B cell (primary cell): ENCODE results near the gene STPG1. TPM values are rescaled to one million over a fixed set of nuclear protein-coding genes. Genes with fewer than 3 reads are reported as not detected.

Experiments used
- ATAC-seq: fragments of 200-7000 bp; cut with Tn5 transposase; one replicate; pipeline ENCODE4 v1.10.0; 2021; ENCODE audit warnings: low read depth, mild to moderate bottlenecking, moderate number of reproducible peaks, moderate library complexity
- CTCF ChIA-PET: fragments of 350-600 bp; sonication (Branson Sonifier 250); formaldehyde crosslinking; loops from one replicate; lab custom pipeline; 2021; ENCODE audit warnings: antibody characterized with exemption, inconsistent platforms; lab: Charles Lee
- POLR2A ChIA-PET: fragments of 350-600 bp; sonication (Branson Sonifier 250); formaldehyde crosslinking; loops from one replicate; lab custom pipeline; 2021; ENCODE audit warnings: antibody characterized with exemption; lab: Charles Lee
- DNase-seq: peaks from one replicate; pipeline ENCODE4 v3.0.0; 2013
- H2AFZ ChIP-seq: 2 replicates; pipeline ENCODE4 v1.6.1; 2012; ENCODE audit warnings: mild to moderate bottlenecking, low read depth, low read length; ENCODE audit not compliant: insufficient read depth, poor library complexity, severe bottlenecking
- H3K27ac ChIP-seq, 2 donors: 1 replicate in 1 of 2; 2 replicates in 1 of 2; pipeline ENCODE4 v1.5.1; 2012 to 2013; ENCODE audit warnings: low read length in 2 of 2, mild to moderate bottlenecking in 2 of 2, moderate library complexity in 1 of 2
- H3K27me3 ChIP-seq, 4 experiments: fragments of 200-600 bp in 1 of 4; sonication (generic) in 1 of 4; replicated peaks in 1 of 4; 1 replicate in 2 of 4; 2 replicates in 2 of 4; pipeline versions ENCODE4 v1.6.1 to v1.7.0; 2013 to 2016; ENCODE audit warnings: low read length in 3 of 4, mild to moderate bottlenecking in 2 of 4, mixed read lengths in 1 of 4, moderate library complexity in 1 of 4; ENCODE audit not compliant: insufficient read depth in 4 of 4, control insufficient read depth in 3 of 4; ENCODE audit errors: control extremely low read depth in 1 of 4
- H3K36me3 ChIP-seq, 2 experiments: replicated peaks in 1 of 2; 1 replicate in 1 of 2; 2 replicates in 1 of 2; pipeline versions ENCODE4 v1.6.1 to v1.7.1; 2013; ENCODE audit warnings: low read length in 1 of 2; ENCODE audit not compliant: insufficient read depth in 2 of 2, control insufficient read depth in 1 of 2; ENCODE audit errors: control extremely low read depth in 1 of 2, extremely low read depth in 1 of 2
- H3K4me1 ChIP-seq, 2 donors: fragments of 200-600 bp in 1 of 2; sonication (generic) in 1 of 2; 1 replicate in 1 of 2; 2 replicates in 1 of 2; pipeline versions ENCODE4 v1.5.1 to v1.6.1; 2013 to 2017; ENCODE audit warnings: low read length in 2 of 2; ENCODE audit not compliant: control insufficient read depth in 2 of 2, insufficient read depth in 2 of 2
- H3K4me2 ChIP-seq: replicated peaks from 2 replicates; pipeline ENCODE3; 2012; ENCODE audit warnings: mild to moderate bottlenecking, low read depth, low read length; ENCODE audit not compliant: poor library complexity, severe bottlenecking
- H3K4me3 ChIP-seq, 5 experiments: fragments of 200-600 bp in 1 of 5; sonication (generic) in 1 of 5; 1 replicate in 3 of 5; 2 replicates in 2 of 5; pipeline versions ENCODE4 v1.5.1 to v1.7.0; 2011 to 2016; ENCODE audit warnings: low read length in 4 of 5, mild to moderate bottlenecking in 4 of 5, low read depth in 2 of 5, control low read depth in 1 of 5, moderate library complexity in 1 of 5; ENCODE audit not compliant: insufficient read depth in 1 of 5; ENCODE audit errors: control extremely low read depth in 1 of 5, extremely low read depth in 1 of 5
- H3K79me2 ChIP-seq: fragments of 200-600 bp; sonication (generic); one replicate; pipeline ENCODE4 v1.6.0; 2016; ENCODE audit warnings: low read length; ENCODE audit not compliant: control insufficient read depth, insufficient read depth
- H3K9ac ChIP-seq: fragments of 200-600 bp; sonication (generic); 2 replicates; pipeline ENCODE4 v1.6.1; 2017; ENCODE audit warnings: mild to moderate bottlenecking, low read length, moderate library complexity
- H3K9me3 ChIP-seq, 3 donors: one replicate each; pipeline versions ENCODE4 v1.6.1 to v1.7.1; 2013; ENCODE audit warnings: low read length in 2 of 3; ENCODE audit not compliant: control insufficient read depth in 2 of 3, insufficient read depth in 1 of 3; ENCODE audit errors: control extremely low read depth in 1 of 3
- H4K20me1 ChIP-seq: 2 replicates; pipeline ENCODE4 v1.6.0; 2012; ENCODE audit warnings: mild to moderate bottlenecking, low read length; ENCODE audit not compliant: insufficient read depth, control insufficient read depth, poor library complexity, severe bottlenecking
- H3K27ac Mint-ChIP-seq: one replicate; pipeline ENCODE4 v1.8.0; 2021; ENCODE audit warnings: mixed read lengths
- H3K27me3 Mint-ChIP-seq: one replicate; pipeline ENCODE4 v1.8.0; 2021; ENCODE audit warnings: mixed read lengths
- H3K4me1 Mint-ChIP-seq: one replicate; pipeline ENCODE4 v1.8.0; 2021; ENCODE audit warnings: mixed read lengths
- H3K4me3 Mint-ChIP-seq: one replicate; pipeline ENCODE4 v1.8.0; 2021; ENCODE audit warnings: mixed read lengths
- H3K9me3 Mint-ChIP-seq: one replicate; pipeline ENCODE4 v1.8.0; 2022; ENCODE audit warnings: mixed read lengths; ENCODE audit not compliant: insufficient read depth
- EZH2 ChIP-seq: IDR thresholded peaks from 2 replicates; pipeline ENCODE4 v1.6.1; 2012; ENCODE audit warnings: borderline replicate concordance, low read depth, mild to moderate bottlenecking, moderate library complexity, low read length; ENCODE audit not compliant: insufficient read depth, poor library complexity, severe bottlenecking
- WGBS: methylation state at CpG from one replicate; pipeline ENCODE4 v1.1.5; 2013; ENCODE audit warnings: missing lambda C conversion rate; ENCODE audit not compliant: insufficient coverage; 5-methylcytosine and 5-hydroxymethylcytosine counted together
- intact Hi-C: fragments of 100-400 bp; cut with micrococcal nuclease; formaldehyde crosslinking; loops from one replicate; pipeline ENCODE4 v1.10.0; 2022
- polyA plus RNA-seq: library from polyadenylated mRNA; depleted of rRNA; stranded (reverse); fragments of >200 nt; gene quantifications from 2 replicates; pipeline ENCODE4 v1.2.3, GENCODE V29; 2012
- total RNA-seq, 2 donors: library from RNA; stranded (reverse); fragments of 120-200 nt in 1 of 2; gene quantifications; 1 replicate in 1 of 2; 2 replicates in 1 of 2; pipeline versions ENCODE4 v1.2.3 to v1.2.4, GENCODE V29; 2013 to 2022
- TF ChIP-seq, protein P1 (sequence below): fragments of 200-600 bp; IDR thresholded peaks from one replicate; pipeline ENCODE4 v1.8.0; 2022; ENCODE audit warnings: antibody characterized with exemption, mild to moderate bottlenecking

STPG1 gene
- total and polyA plus RNA-seq, 2 donors (not counting 1 experiment from before 2014, with no cell fraction given): 4.6 to 6.1 TPM

DNA sequence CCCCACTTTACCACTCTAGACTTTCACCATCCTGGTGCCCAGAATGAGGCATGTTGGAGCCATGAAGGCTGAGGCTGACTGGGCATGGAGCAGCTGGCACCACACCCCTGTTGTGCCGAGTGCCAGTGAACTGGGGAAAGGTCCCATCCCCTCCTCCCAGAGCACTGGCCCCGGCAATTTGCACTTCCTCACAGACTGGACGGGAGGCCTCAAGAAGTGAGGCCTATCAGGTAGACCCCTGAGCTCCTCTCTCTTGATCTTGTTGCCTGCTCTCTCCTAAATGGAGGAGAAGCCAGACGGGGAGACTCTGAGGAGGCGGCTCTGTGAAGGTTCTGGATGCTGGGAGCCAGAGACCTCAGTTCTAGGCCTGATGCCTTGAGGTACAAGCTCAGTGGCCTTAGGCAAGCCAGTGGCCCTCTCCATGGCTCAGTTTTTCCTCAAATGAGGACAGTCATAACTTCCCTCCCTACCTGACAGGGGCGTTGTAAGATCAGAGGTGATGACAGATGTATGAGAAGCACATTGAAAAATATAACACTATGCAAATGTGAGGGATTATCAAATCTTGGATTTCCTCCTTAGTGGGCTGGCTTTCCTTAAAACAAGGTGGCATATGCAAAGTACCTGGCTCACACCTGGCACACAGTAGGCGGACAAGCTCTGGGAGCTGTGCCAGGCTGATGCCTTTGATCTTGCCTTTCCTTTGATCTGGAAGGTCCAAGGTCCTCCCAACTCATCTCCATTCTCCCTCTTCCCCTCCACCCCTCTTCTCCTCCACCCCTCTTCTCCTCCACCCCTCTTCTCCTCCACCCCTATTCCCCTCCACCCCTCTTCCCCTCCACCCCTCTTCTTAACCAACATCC is 87.8 kb downstream of the STPG1 start:
- 91% methylated on average over 4 of the region's 7 CpGs for WGBS
- ATAC-seq (no peak), DNase-seq (peak; percentile 13)
- POLR2A ChIA-PET: no interaction called here
- peaks cover 17 to 18% of the 10 kb centered on the region in 2 donors for H3K4me1 ChIP-seq
- H3K9me3 ChIP-seq: no peaks in the 10 kb centered on the region
- no peak overlapping the region for H3K4me2 ChIP-seq
- peaks cover 0 to 47% (median 20%) of the 10 kb centered on the region in 4 experiments for H3K27me3 ChIP-seq
- no peak overlapping the region for H3K27ac Mint-ChIP-seq
- no peak overlapping the region for H3K27ac ChIP-seq
- no peak overlapping the region for H3K4me3 ChIP-seq
- no peak overlapping the region for H3K4me3 Mint-ChIP-seq
- CTCF ChIA-PET: no interaction called here
- H2AFZ ChIP-seq: no peak overlapping the region
- peaks cover 18% of the 10 kb centered on the region for H3K4me1 Mint-ChIP-seq
- intact Hi-C loops: loop anchor here (10.0 kb wide), 1 partner anchor 49 kb away; no protein-coding TSS in a partner anchor
- TF ChIP-seq, protein P1, sequence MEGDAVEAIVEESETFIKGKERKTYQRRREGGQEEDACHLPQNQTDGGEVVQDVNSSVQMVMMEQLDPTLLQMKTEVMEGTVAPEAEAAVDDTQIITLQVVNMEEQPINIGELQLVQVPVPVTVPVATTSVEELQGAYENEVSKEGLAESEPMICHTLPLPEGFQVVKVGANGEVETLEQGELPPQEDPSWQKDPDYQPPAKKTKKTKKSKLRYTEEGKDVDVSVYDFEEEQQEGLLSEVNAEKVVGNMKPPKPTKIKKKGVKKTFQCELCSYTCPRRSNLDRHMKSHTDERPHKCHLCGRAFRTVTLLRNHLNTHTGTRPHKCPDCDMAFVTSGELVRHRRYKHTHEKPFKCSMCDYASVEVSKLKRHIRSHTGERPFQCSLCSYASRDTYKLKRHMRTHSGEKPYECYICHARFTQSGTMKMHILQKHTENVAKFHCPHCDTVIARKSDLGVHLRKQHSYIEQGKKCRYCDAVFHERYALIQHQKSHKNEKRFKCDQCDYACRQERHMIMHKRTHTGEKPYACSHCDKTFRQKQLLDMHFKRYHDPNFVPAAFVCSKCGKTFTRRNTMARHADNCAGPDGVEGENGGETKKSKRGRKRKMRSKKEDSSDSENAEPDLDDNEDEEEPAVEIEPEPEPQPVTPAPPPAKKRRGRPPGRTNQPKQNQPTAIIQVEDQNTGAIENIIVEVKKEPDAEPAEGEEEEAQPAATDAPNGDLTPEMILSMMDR: no peak
- no peak for TF ChIP-seq EZH2
- H3K36me3 ChIP-seq: no peaks in the 10 kb centered on the region
- no peaks in the 10 kb centered on the region for H3K9me3 Mint-ChIP-seq
- H4K20me1 ChIP-seq: no peaks in the 10 kb centered on the region
- H3K79me2 ChIP-seq: no peaks in the 10 kb centered on the region
- no peak overlapping the region for H3K9ac ChIP-seq
- peaks cover 44% of the 10 kb centered on the region for H3K27me3 Mint-ChIP-seq

DNA sequence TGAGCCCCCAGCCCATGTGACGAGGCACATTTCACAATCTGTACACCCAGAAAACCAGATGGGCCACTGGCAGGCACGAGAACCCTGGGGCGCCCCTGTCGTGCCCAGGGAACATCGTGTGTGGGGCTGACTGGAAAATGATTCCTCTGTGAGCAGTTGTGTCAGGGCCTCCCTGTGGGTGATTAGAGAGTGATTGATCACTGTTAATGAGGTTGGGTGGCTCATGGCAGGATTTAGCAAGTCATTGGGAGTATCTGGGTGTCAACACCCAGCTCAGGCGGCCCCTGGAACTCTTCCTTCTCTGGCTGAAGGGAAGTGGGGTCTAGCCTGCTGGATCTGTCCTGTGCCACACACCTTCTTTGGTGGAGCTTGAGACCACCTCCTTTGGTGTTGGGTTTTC is 88.7 kb downstream of the STPG1 start:
- H3K27ac Mint-ChIP-seq: no peak overlapping the region
- no peak overlapping the region for H2AFZ ChIP-seq
- H3K9me3 ChIP-seq: no peaks in the 10 kb centered on the region
- no peak for ATAC-seq
- no peaks in the 10 kb centered on the region for H3K36me3 ChIP-seq
- TF ChIP-seq, protein P1: no peak
- no peak for TF ChIP-seq EZH2
- no peak for DNase-seq
- H3K79me2 ChIP-seq: no peaks in the 10 kb centered on the region
- no peak overlapping the region for H3K4me2 ChIP-seq
- no peaks in the 10 kb centered on the region for H3K9me3 Mint-ChIP-seq
- peaks cover 50% of the 10 kb centered on the region for H3K27me3 Mint-ChIP-seq
- H3K4me3 Mint-ChIP-seq: no peak overlapping the region
- ChIA-PET POLR2A (no interaction called here), CTCF (no interaction called here)
- H3K9ac ChIP-seq: no peak overlapping the region
- H3K27ac ChIP-seq: no peak overlapping the region
- H3K27me3 ChIP-seq: peaks cover 0 to 56% (median 29%) of the 10 kb centered on the region in 4 experiments
- intact Hi-C loops: loop anchor here (5.0 to 10.0 kb wide), 2 partner anchors 50 to 123 kb away; no protein-coding TSS in a partner anchor
- no peak overlapping the region for H3K4me3 ChIP-seq
- WGBS: 89% methylated on average over 5 of the region's 6 CpGs
- peaks cover 22% of the 10 kb centered on the region for H3K4me1 Mint-ChIP-seq
- no peaks in the 10 kb centered on the region for H4K20me1 ChIP-seq
- H3K4me1 ChIP-seq: peaks cover 17 to 19% of the 10 kb centered on the region in 2 donors
